Astrocyte of the spinal cord (primary cell): Measurements from ENCODE around the gene TJAP1.

ENCODE experiments used
- DNase-seq: peaks from one replicate; pipeline ENCODE4 v3.0.0; 2011; ENCODE audit warnings: low read depth, low spot score
- H3K4me3 ChIP-seq: 2 replicates; pipeline ENCODE4 v1.5.1; 2011; ENCODE audit warnings: low read depth, mild to moderate bottlenecking, low read length, moderate library complexity
- in situ Hi-C: cut with HindIII; loops from 2 replicates; pipeline ENCODE4 v1.10.0; 2017; ENCODE audit warnings: low sequenced_read_pairs
- TF ChIP-seq, protein P1 (sequence below): IDR thresholded peaks from 2 replicates; pipeline ENCODE4 v1.5.1; 2012; ENCODE audit warnings: low read depth, mild to moderate bottlenecking, low read length, inconsistent platforms

The TJAP1 gene

DNA sequence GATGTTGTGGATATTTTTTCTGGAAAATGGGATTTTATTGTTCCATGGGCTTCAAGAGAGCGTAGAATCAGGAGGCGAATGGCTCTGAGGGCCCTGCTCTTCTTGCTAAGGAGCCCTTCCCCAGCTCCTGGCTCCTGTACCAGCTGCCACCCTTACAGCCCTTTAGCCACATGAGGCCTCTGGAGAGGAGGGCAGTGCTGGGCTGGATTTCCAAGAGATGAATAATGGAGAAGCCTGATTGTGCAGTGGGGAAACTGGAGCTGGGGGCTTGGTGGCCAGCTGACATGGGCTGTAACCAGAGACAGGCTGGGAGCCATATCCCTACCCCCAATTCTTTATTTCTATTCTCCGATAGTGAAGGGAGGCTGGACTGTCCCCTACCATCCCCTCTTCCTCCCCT is 23.6 kb downstream of the TJAP1 start:
- H3K4me3 ChIP-seq = no peak overlapping the region
- TF ChIP-seq, protein P1, sequence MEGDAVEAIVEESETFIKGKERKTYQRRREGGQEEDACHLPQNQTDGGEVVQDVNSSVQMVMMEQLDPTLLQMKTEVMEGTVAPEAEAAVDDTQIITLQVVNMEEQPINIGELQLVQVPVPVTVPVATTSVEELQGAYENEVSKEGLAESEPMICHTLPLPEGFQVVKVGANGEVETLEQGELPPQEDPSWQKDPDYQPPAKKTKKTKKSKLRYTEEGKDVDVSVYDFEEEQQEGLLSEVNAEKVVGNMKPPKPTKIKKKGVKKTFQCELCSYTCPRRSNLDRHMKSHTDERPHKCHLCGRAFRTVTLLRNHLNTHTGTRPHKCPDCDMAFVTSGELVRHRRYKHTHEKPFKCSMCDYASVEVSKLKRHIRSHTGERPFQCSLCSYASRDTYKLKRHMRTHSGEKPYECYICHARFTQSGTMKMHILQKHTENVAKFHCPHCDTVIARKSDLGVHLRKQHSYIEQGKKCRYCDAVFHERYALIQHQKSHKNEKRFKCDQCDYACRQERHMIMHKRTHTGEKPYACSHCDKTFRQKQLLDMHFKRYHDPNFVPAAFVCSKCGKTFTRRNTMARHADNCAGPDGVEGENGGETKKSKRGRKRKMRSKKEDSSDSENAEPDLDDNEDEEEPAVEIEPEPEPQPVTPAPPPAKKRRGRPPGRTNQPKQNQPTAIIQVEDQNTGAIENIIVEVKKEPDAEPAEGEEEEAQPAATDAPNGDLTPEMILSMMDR = no peak
- in situ Hi-C loops = no loop called here
- DNase-seq = no peak

DNA sequence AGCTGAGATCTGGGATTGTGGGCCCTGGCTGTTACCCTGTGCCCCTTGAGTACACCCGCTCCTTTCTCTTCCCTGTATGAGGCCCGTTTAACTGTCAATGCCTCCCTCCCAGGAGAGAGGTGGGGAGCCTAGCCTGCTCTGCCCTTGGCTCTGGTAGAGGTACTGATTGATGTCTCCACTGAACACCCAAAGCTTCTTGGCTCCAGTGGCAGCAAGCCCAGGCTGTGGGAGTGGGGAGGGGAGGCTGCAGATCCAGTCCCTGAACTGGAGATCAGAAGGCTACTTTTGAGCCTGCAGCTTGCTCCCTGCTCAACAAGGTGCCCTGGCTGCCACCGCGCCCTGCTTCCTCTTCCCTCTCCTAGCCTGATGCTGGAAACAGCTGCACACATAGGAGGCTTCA is 25.3 kb downstream of the TJAP1 start:
- TF ChIP-seq, protein P1 = no peak
- H3K4me3 ChIP-seq = no peak overlapping the region
- in situ Hi-C loops = no loop called here
- no peak for DNase-seq

DNA sequence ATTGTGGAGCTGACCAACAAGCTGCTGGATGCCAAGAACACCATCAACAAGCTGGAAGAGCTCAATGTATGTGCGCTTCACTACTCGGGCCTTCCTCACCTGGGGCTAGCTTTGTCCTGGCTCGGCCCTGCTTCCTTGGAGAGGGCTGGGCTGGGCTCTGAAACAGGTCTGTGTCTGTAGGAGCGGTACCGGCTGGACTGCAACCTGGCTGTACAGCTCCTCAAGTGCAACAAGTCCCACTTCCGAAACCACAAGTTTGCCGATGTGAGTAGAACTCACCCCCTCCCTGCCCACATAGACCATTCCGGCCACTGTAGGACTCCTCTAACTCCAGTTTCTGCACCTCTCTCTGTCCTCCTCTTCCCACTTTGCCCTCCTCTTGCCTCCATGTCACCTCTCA is 26.1 kb downstream of the TJAP1 start:
- TF ChIP-seq, protein P1 = no peak
- in situ Hi-C loops = no loop called here

DNA sequence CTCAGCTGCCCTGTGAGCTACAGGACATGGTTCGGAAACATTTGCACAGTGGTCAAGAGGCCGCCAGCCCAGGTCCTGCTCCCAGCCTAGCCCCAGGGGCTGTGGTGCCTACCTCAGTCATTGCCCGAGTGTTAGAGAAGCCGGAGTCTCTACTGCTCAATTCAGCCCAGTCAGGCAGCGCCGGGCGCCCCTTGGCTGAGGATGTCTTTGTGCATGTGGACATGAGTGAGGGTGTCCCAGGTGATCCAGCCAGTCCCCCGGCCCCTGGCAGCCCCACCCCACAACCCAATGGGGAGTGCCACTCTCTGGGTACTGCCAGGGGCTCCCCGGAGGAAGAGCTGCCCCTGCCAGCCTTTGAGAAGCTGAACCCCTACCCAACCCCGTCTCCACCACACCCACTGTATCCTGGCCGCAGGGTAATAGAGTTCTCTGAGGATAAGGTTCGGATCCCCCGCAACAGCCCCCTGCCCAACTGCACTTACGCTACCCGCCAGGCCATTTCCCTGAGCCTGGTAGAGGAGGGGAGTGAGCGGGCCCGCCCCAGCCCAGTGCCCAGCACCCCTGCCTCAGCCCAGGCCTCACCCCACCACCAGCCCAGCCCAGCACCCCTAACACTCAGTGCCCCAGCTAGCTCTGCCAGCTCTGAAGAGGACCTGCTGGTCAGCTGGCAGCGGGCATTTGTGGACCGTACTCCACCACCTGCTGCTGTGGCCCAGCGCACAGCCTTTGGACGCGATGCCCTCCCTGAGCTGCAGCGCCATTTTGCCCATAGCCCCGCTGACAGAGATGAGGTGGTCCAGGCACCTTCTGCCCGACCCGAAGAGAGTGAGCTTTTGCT is 27.6 kb downstream of the TJAP1 start:
- in situ Hi-C loops = no loop called here
- no peak for DNase-seq
- TF ChIP-seq, protein P1 = no peak
- no peak overlapping the region for H3K4me3 ChIP-seq

More for the DNA sequence above, 26.1 kb downstream of the TJAP1 start:
- no peak for DNase-seq
- no peak overlapping the region for H3K4me3 ChIP-seq

DNA sequence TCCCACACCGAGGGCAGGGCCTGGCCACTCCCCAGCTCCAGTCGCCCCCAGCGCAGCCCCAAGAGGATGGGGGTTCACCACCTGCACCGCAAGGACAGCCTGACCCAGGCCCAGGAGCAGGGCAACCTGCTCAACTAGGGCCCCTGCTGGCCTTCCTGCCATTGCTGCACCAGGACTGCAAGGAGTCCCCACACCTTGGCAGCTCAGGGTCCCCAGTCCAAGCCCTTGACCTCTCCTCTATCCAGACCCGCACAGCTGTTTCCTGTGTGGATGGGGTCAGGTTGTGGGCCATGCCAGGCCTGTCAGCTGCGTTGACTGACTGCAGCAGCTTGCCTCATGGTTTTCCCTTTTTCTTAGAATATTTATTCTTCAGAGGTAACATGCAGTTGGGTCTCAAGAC is 28.3 kb downstream of the TJAP1 start:
- H3K4me3 ChIP-seq = no peak overlapping the region
- in situ Hi-C loops = no loop called here
- no peak for DNase-seq
- TF ChIP-seq, protein P1 = no peak

DNA sequence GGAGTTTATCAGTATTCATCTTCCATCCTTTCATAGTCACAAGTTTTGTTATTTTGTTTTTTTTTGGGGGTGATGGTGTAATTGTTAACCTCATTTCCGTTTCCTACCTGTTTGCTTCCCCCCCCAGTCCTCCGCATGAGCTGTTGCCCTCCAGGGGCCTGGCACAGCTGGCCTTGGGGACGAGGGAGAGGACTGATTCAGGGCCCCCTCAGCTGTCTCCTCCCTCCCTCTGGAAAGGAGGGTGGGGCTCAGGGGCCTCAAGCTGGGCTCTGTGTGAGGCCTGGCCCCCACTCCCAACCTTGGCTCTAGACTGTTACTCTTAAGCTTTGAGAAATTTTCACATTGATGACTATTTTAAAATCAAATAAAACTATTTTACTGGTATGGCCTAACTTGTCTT is 28.8 kb downstream of the TJAP1 start:
- TF ChIP-seq, protein P1 = no peak
- in situ Hi-C loops = no loop called here
- no peak for DNase-seq
- no peak overlapping the region for H3K4me3 ChIP-seq
